NCI-H1048 (cell line): ENCODE results near the gene LGR5.

Source experiments
- DNase-seq: peaks from one replicate; lab custom pipeline; 2025; lab: John Stamatoyannopoulos, UW

Gene LGR5

DNA sequence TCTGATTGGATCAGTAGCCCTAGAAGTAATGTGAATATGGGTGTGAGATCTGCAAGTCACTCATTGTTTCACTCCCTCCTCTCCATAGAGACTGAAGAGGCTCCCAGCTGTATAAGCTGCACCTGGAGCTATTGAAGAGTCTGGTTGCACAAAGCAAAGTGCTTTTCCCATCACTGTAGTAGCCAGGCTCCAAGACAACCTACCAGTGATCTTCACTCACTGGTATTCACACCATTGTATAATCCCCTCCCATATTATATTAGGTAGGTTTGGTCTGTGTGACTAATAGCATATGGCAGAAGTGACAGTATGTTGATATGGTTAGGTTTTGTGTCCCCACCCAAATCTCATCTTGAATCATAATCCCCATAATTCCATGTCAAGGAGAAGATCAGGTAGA lies 159.6 kb downstream of the LGR5 start:
- no peak for DNase-seq

GRCh38 chr12:71601546-71601945 lies 161.9 kb downstream of the LGR5 start:
- DNase-seq, result no peak

DNA sequence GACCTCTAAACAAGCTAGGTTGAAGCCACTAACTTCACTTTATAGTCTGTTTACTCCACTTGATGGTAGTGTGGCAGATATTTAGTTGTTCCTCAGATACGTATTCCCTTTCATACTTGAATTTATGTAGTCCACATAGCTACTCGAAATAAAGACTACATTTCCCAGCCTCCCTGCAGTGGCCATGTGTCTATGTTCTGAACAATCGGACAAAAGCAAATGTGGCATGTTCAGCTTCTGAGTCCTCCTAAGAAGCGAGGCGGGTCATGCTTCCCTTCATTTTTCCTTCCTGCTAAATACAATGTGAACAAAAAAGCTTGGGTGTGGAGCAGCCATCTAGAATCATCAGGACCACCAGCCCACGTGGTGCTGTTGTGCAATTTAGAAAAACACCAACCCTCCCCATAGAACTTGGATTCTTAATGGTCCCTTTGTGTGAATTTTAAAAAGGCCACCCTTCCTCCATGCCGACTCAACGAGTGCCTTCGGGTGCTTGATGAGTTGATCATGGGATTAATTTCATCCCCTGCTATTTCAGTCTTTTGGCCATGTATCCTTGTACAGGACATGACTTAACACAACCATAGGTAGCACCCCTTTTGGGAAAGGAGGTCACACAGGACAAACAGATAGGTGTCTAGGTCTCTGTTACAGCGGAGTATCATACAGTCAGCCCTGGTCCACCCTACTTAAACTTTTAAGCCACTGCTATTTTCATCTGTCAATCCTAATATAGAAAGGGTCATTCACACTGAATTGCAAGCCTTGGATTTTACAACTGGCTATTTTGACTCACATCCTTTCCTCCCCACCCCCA lies 163.4 kb downstream of the LGR5 start:
- DNase-seq, result no peak

GRCh38 chr12:71605039-71605438 lies 165.4 kb downstream of the LGR5 start:
- DNase-seq, result no peak

- DNase-seq, result no peak
Measured at GRCh38 chr12:71607494-71608330, 168.1 kb downstream of the LGR5 start.

DNA sequence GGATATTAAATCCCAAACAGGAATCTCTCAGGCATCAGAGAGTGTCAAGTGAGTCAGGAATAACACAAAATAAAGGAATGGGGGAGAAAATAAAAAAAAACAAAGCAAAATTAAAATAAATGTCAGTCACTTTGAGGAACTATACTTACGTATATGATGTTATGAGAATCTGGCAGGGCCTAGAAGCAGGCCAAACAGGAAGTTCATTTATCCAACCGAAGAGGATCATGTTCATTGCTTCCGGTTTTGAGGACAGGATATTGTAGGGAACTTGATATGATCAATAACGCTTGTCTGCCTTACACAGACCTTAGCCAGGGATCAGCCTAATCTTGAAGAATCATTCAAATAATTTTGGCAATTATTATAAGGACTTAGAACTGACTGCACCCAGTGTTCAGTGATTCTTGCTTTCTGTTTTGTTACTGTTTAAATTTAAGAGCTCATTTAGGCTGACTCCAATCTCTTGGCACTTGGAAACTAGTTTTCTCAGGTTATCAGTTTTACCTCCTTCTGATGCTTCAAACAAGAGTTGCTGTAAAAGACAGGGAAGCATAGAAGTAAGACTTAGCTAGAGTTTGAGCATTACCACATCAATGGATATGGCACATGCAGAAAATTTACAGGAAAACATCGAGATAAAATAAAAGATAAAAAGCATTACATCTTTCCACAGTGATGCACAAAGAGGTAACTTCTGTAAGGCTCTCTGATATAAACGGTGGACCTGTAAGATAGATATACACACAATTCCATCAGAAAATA lies 170.6 kb downstream of the LGR5 start:
- no peak for DNase-seq

DNA sequence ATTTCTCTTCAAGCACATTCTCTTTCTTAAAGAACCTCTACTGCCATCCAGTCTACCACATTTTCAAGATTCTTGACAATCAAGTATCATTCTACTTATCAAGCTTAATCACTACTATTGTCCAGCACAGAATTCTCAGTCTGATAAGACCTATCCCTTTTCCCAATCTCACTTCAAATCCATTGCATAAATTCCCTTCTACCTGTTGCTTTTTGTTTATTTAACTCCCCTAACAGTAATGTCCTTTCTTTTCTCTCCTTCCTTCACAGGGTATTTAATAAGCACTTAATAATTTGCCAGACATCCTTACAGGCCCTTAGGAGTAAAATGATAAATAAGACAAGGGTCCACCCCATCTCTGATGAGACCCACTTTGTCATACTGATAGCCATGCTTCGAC lies 182.3 kb downstream of the LGR5 start:
- DNase-seq, result no peak

- DNase-seq, result no peak
Measured at GRCh38 chr12:71625476-71625875, 185.9 kb downstream of the LGR5 start.

- no peak for DNase-seq
Measured at GRCh38 chr12:71626098-71626497, 186.5 kb downstream of the LGR5 start.

DNA sequence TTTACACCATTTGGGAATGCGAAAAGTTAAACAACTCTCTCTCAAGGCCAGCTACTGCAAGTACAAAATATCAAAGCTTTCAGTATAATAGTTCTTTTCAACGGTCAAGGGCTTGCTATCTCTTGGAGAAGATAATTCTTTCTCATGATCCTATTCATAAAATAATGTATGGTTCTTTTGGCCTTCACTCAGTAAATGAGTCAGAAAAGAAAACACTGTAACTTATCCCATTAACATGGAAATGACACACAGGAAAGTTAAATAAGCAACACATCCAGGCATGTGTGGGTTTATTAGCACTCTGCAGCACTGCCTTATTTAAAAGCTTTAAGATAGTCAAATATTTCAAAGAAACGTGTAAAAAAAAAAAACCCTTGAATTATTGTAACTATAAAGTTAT lies 187.2 kb downstream of the LGR5 start:
- no peak for DNase-seq

DNA sequence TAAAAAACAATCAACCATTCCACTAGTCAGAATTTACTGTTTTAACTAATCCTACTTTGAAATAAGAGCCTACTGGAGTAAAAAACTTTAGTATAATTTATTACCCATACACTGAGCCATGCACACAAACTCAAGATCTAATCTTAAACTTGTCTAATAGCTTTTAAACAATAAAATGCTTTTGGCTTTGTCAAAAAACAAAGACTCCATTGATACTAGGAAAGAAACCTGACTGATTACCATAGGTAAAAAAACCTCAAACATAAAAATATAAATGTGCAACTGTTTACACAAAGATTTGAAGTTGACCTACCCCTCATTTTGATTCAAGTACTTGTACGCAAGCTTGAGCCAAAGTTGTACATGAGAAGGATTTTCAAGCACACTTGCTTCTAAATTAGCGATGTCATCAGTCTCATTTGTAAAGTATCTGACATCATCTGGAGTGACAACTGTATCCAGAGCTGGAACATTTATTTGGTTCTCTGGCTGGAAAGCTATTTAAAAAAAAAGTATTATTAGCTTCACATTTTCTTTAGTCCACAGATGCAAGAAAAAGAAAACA lies 187.9 kb downstream of the LGR5 start:
- no peak for DNase-seq
